ENCODE measurements around the gene PRR7. TPM values are rescaled to one million over a fixed set of nuclear protein-coding genes. Genes with fewer than 3 reads are reported as not detected.

The PRR7 gene
- total and polyA plus RNA-seq, 4 donors = 0.17 to 1.4 (median 0.49) TPM

DNA sequence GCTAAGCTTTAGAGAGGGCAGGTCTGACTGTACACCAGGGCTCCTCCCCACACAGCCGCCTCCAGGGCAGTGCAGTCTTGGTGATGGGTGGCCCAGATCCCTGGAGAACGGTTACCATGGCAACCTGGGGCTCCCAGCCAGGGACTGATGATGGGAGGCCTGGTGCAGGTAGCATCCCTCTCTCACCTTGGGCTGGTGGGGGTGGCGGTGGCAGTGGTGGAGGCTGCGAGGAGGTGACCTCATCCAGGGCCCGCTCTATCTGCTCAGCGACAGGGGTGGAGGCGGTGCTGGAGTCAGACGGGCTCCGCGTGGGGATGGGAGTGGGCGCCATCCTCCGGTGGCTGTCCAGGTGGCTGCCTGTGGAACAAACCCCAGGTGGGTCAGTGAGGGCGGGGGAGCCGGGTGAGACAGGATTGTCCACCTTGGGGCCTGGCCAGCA lies 12.3 kb downstream of the PRR7 start:
- no peaks in the 10 kb centered on the region for H3K36me3 ChIP-seq (ENCODE audit: control insufficient read depth in 4 of 4, insufficient read depth in 3 of 4, low read depth in 1 of 4, low read length in 3 of 4)
- no peak overlapping the region for H3K9ac ChIP-seq (ENCODE audit: low read depth in 1 of 2, low read length in 2 of 2)
- 90% methylated on average over 14 of the region's 14 CpGs for WGBS
- DNase-seq (ENCODE audit: low spot score) = no peak
- peaks cover 3 to 25% (median 13%) of the 10 kb centered on the region in 4 donors for H3K4me1 ChIP-seq (ENCODE audit: control insufficient read depth in 4 of 4, insufficient read depth in 4 of 4, low read length in 3 of 4)
- no peak overlapping the region for H3K27ac ChIP-seq (ENCODE audit: low read depth in 1 of 2, low read length in 2 of 2)
- no peak overlapping the region for H3K4me3 ChIP-seq (ENCODE audit: low read depth in 1 of 3, low read length in 3 of 3)
- no peaks in the 10 kb centered on the region for H3K27me3 ChIP-seq (ENCODE audit: control insufficient read depth in 4 of 4, insufficient read depth in 4 of 4, low read length in 3 of 4)
- H3K9me3 ChIP-seq (ENCODE audit: control insufficient read depth in 4 of 4, low read length in 3 of 4) = no peaks in the 10 kb centered on the region
- TF ChIP-seq GABPA (IDR thresholded peaks at IDR 0.05 in 1 of 2, conservative IDR thresholded peaks at IDR 0.05 in 1 of 2) (no peak), RXRA (IDR thresholded peaks at IDR 0.05) (no peak), TAF1 (conservative IDR thresholded peaks at IDR 0.05) (no peak), NR2F2 (IDR thresholded peaks at IDR 0.05) (no peak), RAD21 (IDR thresholded peaks at IDR 0.05) (no peak), REST (IDR thresholded peaks at IDR 0.05) (no peak), CTCF (IDR thresholded peaks at IDR 0.05; ENCODE audit: low read depth, low read length, missing input control) (no peak), FOXA1 (IDR thresholded peaks at IDR 0.05) (no peak), EGR1 (IDR thresholded peaks at IDR 0.05; ENCODE audit: low read depth in 2 of 2) (no peak)
- TF ChIP-seq, protein P1, sequence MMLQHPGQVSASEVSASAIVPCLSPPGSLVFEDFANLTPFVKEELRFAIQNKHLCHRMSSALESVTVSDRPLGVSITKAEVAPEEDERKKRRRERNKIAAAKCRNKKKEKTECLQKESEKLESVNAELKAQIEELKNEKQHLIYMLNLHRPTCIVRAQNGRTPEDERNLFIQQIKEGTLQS (IDR thresholded peaks at IDR 0.05) = no peak

- H3K4me3 ChIP-seq (ENCODE audit: low read depth in 1 of 3, low read length in 3 of 3) = no peak overlapping the region
- H3K9ac ChIP-seq (ENCODE audit: low read depth in 1 of 2, low read length in 2 of 2) = no peak overlapping the region
- no peaks in the 10 kb centered on the region for H3K36me3 ChIP-seq (ENCODE audit: control insufficient read depth in 4 of 4, insufficient read depth in 3 of 4, low read depth in 1 of 4, low read length in 3 of 4)
- 88% methylated on average over 11 of the region's 11 CpGs for WGBS
- H3K4me1 ChIP-seq (ENCODE audit: control insufficient read depth in 4 of 4, insufficient read depth in 4 of 4, low read length in 3 of 4) = peaks cover 3 to 21% (median 10%) of the 10 kb centered on the region in 4 donors
- no peaks in the 10 kb centered on the region for H3K9me3 ChIP-seq (ENCODE audit: control insufficient read depth in 4 of 4, low read length in 3 of 4)
- H3K27ac ChIP-seq (ENCODE audit: low read depth in 1 of 2, low read length in 2 of 2) = no peak overlapping the region
- H3K27me3 ChIP-seq (ENCODE audit: control insufficient read depth in 4 of 4, insufficient read depth in 4 of 4, low read length in 3 of 4) = no peaks in the 10 kb centered on the region
- no peak for DNase-seq (ENCODE audit: low spot score)
- TF ChIP-seq SP1 (IDR thresholded peaks at IDR 0.05) (no peak), REST (IDR thresholded peaks at IDR 0.05) (no peak), HNF4G (IDR thresholded peaks at IDR 0.05) (no peak), EGR1 (IDR thresholded peaks at IDR 0.05; ENCODE audit: low read depth in 2 of 2) (no peak), HNF4A (conservative IDR thresholded peaks at IDR 0.05) (no peak), RXRA (IDR thresholded peaks at IDR 0.05) (no peak), JUND (IDR thresholded peaks at IDR 0.05) (no peak), GABPA (IDR thresholded peaks at IDR 0.05 in 1 of 2, conservative IDR thresholded peaks at IDR 0.05 in 1 of 2) (no peak)
Measured at GRCh38 chr5:177459357-177459756, 12.7 kb downstream of the PRR7 start.

Measured in liver (tissue), 9 donors.